Measurements from ENCODE around the gene COL28A1. TPM values are rescaled to one million over a fixed set of nuclear protein-coding genes. Genes with fewer than 3 reads are reported as not detected.

The COL28A1 gene
- total RNA-seq, 1 donor from 2014 or later, result 2.0 TPM

DNA sequence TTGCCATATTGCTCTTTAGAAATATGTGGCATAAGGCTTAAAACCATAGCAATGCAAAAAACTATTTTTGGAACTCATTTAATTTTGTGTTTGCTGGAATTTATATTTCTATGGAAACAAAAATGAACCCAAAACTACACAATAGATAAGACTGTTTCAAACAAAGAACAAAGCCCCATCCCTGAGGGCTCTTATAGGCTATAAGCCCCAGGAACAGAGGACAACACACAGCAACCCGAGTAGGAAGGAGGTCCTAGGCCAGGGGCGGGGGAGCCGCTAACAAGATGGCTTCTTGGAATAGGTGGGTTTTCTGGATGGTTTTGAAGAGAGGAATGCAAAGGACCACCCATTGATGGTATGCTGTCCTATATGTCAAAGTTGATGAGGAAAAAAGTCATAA lies 8.6 kb downstream of the COL28A1 start:
- ATAC-seq (no peak), DNase-seq (no peak)
- Histone ChIP-seq H3K9me3 (no peaks in the 10 kb centered on the region), H3K36me3 (no peaks in the 10 kb centered on the region), H3K27me3 (ENCODE audit: low read depth) (no peaks in the 10 kb centered on the region), H3K27ac (no peak overlapping the region), H3K4me3 (no peak overlapping the region), H3K4me1 (no peaks in the 10 kb centered on the region)
- intact Hi-C loops (cut with DNase I), result no loop called here
- TF ChIP-seq, protein P1, sequence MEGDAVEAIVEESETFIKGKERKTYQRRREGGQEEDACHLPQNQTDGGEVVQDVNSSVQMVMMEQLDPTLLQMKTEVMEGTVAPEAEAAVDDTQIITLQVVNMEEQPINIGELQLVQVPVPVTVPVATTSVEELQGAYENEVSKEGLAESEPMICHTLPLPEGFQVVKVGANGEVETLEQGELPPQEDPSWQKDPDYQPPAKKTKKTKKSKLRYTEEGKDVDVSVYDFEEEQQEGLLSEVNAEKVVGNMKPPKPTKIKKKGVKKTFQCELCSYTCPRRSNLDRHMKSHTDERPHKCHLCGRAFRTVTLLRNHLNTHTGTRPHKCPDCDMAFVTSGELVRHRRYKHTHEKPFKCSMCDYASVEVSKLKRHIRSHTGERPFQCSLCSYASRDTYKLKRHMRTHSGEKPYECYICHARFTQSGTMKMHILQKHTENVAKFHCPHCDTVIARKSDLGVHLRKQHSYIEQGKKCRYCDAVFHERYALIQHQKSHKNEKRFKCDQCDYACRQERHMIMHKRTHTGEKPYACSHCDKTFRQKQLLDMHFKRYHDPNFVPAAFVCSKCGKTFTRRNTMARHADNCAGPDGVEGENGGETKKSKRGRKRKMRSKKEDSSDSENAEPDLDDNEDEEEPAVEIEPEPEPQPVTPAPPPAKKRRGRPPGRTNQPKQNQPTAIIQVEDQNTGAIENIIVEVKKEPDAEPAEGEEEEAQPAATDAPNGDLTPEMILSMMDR (IDR thresholded peaks at IDR 0.05), result no peak

DNA sequence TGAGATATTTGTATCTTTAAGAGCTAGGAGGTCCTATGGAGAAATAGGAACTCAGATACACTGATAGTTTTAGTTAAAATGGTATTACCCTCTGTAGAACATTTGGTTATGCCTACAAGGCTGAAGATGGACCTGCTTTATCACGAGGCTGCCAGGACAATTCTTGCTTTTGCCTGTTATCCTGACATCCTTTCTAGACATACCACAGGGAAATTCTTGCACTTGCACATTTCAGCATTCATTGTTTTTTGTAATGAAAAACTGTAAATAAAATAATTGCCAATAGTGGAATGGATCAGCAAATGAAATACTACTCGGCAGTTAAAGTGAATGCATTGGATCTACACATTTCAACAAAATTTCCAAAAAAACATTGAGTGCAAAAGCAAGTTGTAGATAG lies 9.7 kb downstream of the COL28A1 start:
- H3K27ac ChIP-seq, result no peak overlapping the region
- no peaks in the 10 kb centered on the region for H3K9me3 ChIP-seq
- no peaks in the 10 kb centered on the region for H3K36me3 ChIP-seq
- ATAC-seq (no peak), DNase-seq (no peak)
- intact Hi-C loops (cut with DNase I), result no loop called here
- TF ChIP-seq, protein P1 (IDR thresholded peaks at IDR 0.05), result no peak
- no peak overlapping the region for H3K4me3 ChIP-seq
- no peaks in the 10 kb centered on the region for H3K4me1 ChIP-seq
- no peaks in the 10 kb centered on the region for H3K27me3 ChIP-seq (ENCODE audit: low read depth)

DNA sequence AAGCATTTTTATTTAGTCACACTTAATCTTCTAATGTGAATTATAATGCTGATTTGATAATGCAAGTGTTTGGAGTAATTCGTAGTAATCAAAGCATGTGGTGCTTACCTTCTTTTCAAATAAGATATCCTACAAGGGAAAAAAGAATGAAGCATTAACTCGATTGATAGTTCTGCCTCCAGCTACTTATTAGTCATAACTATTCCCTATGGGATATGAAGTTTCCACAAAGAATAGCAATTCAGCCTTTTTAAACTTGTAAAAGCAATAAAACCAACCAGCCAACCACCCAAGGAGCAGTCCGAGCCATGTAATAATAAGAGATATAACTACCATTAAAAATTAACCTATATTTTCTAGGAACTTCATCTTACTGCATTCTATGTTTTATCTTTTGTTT lies 11.6 kb downstream of the COL28A1 start:
- Histone ChIP-seq H3K9me3 (no peaks in the 10 kb centered on the region), H3K27me3 (ENCODE audit: low read depth) (no peaks in the 10 kb centered on the region), H3K4me1 (no peaks in the 10 kb centered on the region), H3K27ac (no peak overlapping the region), H3K4me3 (no peak overlapping the region), H3K36me3 (no peaks in the 10 kb centered on the region)
- no peak for ATAC-seq
- TF ChIP-seq, protein P1 (IDR thresholded peaks at IDR 0.05), result no peak
- no peak for DNase-seq
- intact Hi-C loops (cut with DNase I), result no loop called here

DNA sequence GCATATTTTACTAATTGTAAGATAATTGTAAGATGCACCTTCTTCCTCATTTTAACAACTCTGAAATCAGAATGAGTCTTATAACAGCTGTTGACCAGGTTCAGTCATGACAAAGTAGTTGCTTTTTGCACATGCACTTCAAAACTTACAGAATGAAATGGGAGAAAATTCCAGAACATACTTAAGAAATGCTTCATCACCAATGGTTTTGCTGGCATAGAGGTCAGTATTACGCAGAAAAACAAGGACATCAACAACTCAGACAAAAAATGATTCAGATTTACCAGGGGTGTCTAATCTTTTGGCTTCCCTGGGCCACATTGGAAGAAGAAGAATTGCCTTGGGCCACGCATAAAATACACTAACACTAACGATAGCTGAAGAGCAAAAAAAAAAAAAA lies 13.3 kb downstream of the COL28A1 start:
- Histone ChIP-seq H3K4me3 (no peak overlapping the region), H3K27me3 (ENCODE audit: low read depth) (no peaks in the 10 kb centered on the region), H3K36me3 (no peaks in the 10 kb centered on the region), H3K27ac (no peak overlapping the region), H3K9me3 (no peaks in the 10 kb centered on the region), H3K4me1 (no peaks in the 10 kb centered on the region)
- DNase-seq (no peak), ATAC-seq (no peak)
- TF ChIP-seq, protein P1 (IDR thresholded peaks at IDR 0.05), result no peak
- intact Hi-C loops (cut with DNase I), result no loop called here

DNA sequence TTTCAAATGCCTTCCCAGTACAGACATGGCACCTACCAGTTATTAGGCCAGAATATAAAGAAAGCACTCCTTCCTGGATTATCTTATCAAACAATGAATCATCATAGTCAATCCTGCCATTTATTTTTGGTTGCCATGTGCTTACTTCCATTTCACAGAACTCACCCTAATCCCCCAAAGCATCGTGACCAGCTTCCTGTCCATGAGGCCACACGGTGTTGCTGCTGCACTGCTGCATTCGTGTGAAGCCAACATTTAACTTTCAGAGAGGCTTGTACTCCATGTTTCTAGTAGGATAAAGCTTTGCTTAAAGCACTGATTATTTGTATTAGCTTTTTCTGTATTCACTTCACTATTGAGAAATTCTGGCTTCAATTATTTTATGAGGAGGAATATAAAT lies 14.4 kb downstream of the COL28A1 start:
- ATAC-seq (no peak), DNase-seq (no peak)
- H3K9me3 ChIP-seq, result no peaks in the 10 kb centered on the region
- H3K4me3 ChIP-seq, result no peak overlapping the region
- H3K4me1 ChIP-seq, result no peaks in the 10 kb centered on the region
- intact Hi-C loops (cut with DNase I), result no loop called here
- H3K27ac ChIP-seq, result no peak overlapping the region
- no peaks in the 10 kb centered on the region for H3K27me3 ChIP-seq (ENCODE audit: low read depth)
- H3K36me3 ChIP-seq, result no peaks in the 10 kb centered on the region
- TF ChIP-seq, protein P1 (IDR thresholded peaks at IDR 0.05), result no peak

DNA sequence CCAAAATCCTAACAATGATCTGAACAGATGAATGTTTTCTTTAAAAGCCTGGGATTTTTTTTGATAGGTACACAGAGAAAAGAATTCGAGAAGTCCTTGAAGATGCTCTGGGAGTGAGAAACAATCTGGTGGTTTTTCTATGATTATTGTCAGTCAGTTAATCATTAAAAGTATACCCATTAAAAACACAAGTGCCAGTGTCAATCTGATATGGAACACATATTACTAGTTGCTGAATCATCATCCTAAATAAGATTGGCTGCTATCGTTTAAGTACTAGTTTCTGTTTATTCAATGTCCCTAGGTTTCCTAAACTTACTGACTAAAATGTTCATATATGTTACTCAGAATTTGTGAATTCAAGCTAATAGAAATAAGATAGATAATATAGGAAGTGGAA lies 16.1 kb downstream of the COL28A1 start:
- Histone ChIP-seq H3K27ac (no peak overlapping the region), H3K4me1 (no peaks in the 10 kb centered on the region), H3K4me3 (no peak overlapping the region), H3K9me3 (no peaks in the 10 kb centered on the region), H3K27me3 (ENCODE audit: low read depth) (no peaks in the 10 kb centered on the region), H3K36me3 (no peaks in the 10 kb centered on the region)
- TF ChIP-seq, protein P1 (IDR thresholded peaks at IDR 0.05), result no peak
- DNase-seq (no peak), ATAC-seq (no peak)
- intact Hi-C loops (cut with DNase I), result no loop called here

All from lower lobe of right lung (tissue), 2 donors.